A673 (cell line): ENCODE measurements around the gene SYT10. TPM values are rescaled to one million over a fixed set of nuclear protein-coding genes. Genes with fewer than 3 reads are reported as not detected.

Experiments used
- BruUV-seq: library from RNA; stranded (reverse); fragments of 400-500 nt; replicated peaks from 2 replicates; lab custom pipeline; 2021; lab: Mats Ljungman, UMichigan
- CTCF ChIA-PET: fragments of 300-600 bp; sonication (Branson Sonifier 250); formaldehyde crosslinking; loops from one replicate; lab custom pipeline; 2022; ENCODE audit warnings: antibody characterized with exemption; lab: Charles Lee
- POLR2A ChIA-PET: fragments of 300-600 bp; sonication (Branson Sonifier 250); formaldehyde crosslinking; loops from one replicate; lab custom pipeline; 2022; ENCODE audit warnings: antibody characterized with exemption; ENCODE audit not compliant: low non-redundant PET; lab: Charles Lee
- DNase-seq: peaks from one replicate; pipeline ENCODE4 v3.0.0-alpha.2; 2015; ENCODE audit warnings: low spot score
- H3K27ac ChIP-seq: fragments of 200-600 bp; sonication (generic); 2 replicates; pipeline ENCODE4 v1.5.1; 2016; ENCODE audit warnings: mixed run types, low read depth, mild to moderate bottlenecking, mixed read lengths, antibody characterized with exemption, low read length; ENCODE audit not compliant: poor library complexity, severe bottlenecking
- H3K27me3 ChIP-seq: fragments of 200-600 bp; sonication (generic); replicated peaks from 2 replicates; pipeline ENCODE4 v1.6.1; 2017; ENCODE audit warnings: mixed run types, low read depth, mild to moderate bottlenecking, mixed read lengths, antibody characterized with exemption, low read length; ENCODE audit not compliant: insufficient read depth, poor library complexity
- H3K36me3 ChIP-seq: fragments of 200-600 bp; sonication (generic); 2 replicates; pipeline ENCODE4 v1.6.1; 2016; ENCODE audit warnings: mixed run types, mild to moderate bottlenecking, mixed read lengths, antibody characterized with exemption, low read length; ENCODE audit not compliant: insufficient read depth, poor library complexity, severe bottlenecking
- H3K4me1 ChIP-seq: fragments of 200-600 bp; sonication (generic); 2 replicates; pipeline ENCODE4 v1.6.1; 2017; ENCODE audit warnings: mixed run types, mild to moderate bottlenecking, mixed read lengths, antibody characterized with exemption, low read length; ENCODE audit not compliant: insufficient read depth, poor library complexity, severe bottlenecking
- H3K4me3 ChIP-seq: fragments of 200-600 bp; sonication (generic); 2 replicates; pipeline ENCODE4 v1.5.1; 2016; ENCODE audit warnings: low read depth, mixed run types, mild to moderate bottlenecking, mixed read lengths, low read length; ENCODE audit not compliant: poor library complexity, severe bottlenecking
- H3K9me3 ChIP-seq: fragments of 200-600 bp; sonication (generic); 2 replicates; pipeline ENCODE4 v1.6.1; 2016; ENCODE audit warnings: mixed run types, low read depth, mild to moderate bottlenecking, mixed read lengths, antibody characterized with exemption, low read length; ENCODE audit not compliant: poor library complexity, severe bottlenecking
- CTCF ChIP-seq: fragments of 300-800, 200-600 bp; sonication (generic); conservative IDR thresholded peaks from 2 replicates; pipeline ENCODE4 v1.5.1; 2017; ENCODE audit warnings: low read depth, mild to moderate bottlenecking, antibody characterized with exemption, low read length, moderate library complexity, mixed read lengths
- EZH2 ChIP-seq: fragments of 200-600 bp; sonication (generic); IDR thresholded peaks from 2 replicates; pipeline ENCODE4 v1.6.1; 2017; ENCODE audit warnings: borderline replicate concordance, low read depth, mild to moderate bottlenecking, mixed read lengths, antibody characterized with exemption, low read length; ENCODE audit not compliant: poor library complexity, severe bottlenecking
- intact Hi-C: fragments of 100-400 bp; cut with micrococcal nuclease; formaldehyde crosslinking; loops from one replicate; pipeline ENCODE4 v1.10.0; 2022; ENCODE audit not compliant: unreplicated experiment
- total RNA-seq: library from RNA; stranded (reverse); gene quantifications from 2 replicates; pipeline ENCODE4 v1.2.3, GENCODE V29; 2021

Gene SYT10
- total RNA-seq, 1 experiment from 2014 or later, result not detected

DNA sequence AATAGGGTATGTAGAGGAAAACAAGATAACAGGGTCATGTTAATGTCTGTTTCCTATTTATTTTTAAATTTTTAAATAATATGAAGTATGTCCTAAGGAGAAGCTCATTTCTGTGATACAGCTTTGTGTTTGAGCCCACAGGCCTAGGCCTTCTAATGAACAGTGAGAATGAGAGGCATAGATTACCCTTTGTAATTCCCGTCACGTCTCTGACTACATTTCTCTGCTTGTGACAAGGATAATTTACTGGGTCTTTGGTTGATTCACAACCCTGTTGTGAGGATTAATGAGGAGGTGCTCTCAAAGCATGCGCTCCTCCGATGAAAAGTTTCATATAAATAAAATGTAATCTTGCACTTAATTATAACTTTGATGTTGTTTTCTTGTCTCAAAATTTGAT lies 56.1 kb downstream of the SYT10 start:
- BruUV-seq, result no TSS peak
- Histone ChIP-seq H3K9me3 (no peaks in the 10 kb centered on the region), H3K27ac (no peak overlapping the region), H3K4me3 (no peak overlapping the region), H3K27me3 (no peaks in the 10 kb centered on the region), H3K4me1 (no peaks in the 10 kb centered on the region), H3K36me3 (no peaks in the 10 kb centered on the region)
- ChIA-PET POLR2A (no interaction called here), CTCF (no interaction called here)
- intact Hi-C loops, result no loop called here
- no peak for DNase-seq
- TF ChIP-seq CTCF (no peak), EZH2 (no peak)

DNA sequence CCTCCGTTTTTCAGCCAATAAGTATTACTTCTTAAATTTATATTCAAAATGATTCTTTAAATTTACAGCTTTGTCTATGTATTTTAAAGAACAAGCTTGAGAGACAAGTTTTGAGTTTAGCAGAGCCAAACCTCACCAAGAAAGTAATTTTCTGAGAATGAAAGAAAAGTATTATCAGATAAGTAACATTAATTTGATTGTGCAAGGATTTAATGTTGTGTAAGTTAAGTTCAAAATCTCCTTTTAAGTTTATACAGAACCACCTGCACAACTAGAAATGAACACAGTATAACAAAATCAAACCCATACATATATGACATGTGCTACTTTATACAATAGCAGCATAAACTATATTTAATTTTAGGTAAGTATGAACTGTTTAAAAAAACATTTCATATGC lies 63.5 kb downstream of the SYT10 start:
- POLR2A ChIA-PET, result no interaction called here
- H3K27ac ChIP-seq, result no peak overlapping the region
- H3K36me3 ChIP-seq, result no peaks in the 10 kb centered on the region
- no TSS peak for BruUV-seq
- H3K9me3 ChIP-seq, result no peaks in the 10 kb centered on the region
- H3K4me1 ChIP-seq, result no peaks in the 10 kb centered on the region
- no peak overlapping the region for H3K4me3 ChIP-seq
- TF ChIP-seq EZH2 (no peak), CTCF (no peak)
- no peak for DNase-seq
- CTCF ChIA-PET, result no interaction called here
- H3K27me3 ChIP-seq, result no peaks in the 10 kb centered on the region
- intact Hi-C loops, result no loop called here

- TF ChIP-seq CTCF, result no peak
- no peak for TF ChIP-seq EZH2
- no peak overlapping the region for H3K27ac ChIP-seq
- no peak overlapping the region for H3K4me3 ChIP-seq
- POLR2A ChIA-PET, result no interaction called here
- DNase-seq, result no peak
- BruUV-seq, result no TSS peak
- intact Hi-C loops, result no loop called here
- CTCF ChIA-PET, result no interaction called here
- no peaks in the 10 kb centered on the region for H3K4me1 ChIP-seq
- H3K36me3 ChIP-seq, result no peaks in the 10 kb centered on the region
- H3K9me3 ChIP-seq, result no peaks in the 10 kb centered on the region
- no peaks in the 10 kb centered on the region for H3K27me3 ChIP-seq
These were observed 69.3 kb downstream of the SYT10 start for GRCh38 chr12:33370318-33370717.
